ENCODE results near the gene PCK2. TPM values are rescaled to one million over a fixed set of nuclear protein-coding genes. Genes with fewer than 3 reads are reported as not detected.

PCK2 gene
- total and polyA plus RNA-seq, 2 of the 13 experiments (the other 11 are each of a cell fraction or from before 2014, with no cell fraction given) = 129 to 272 TPM

DNA sequence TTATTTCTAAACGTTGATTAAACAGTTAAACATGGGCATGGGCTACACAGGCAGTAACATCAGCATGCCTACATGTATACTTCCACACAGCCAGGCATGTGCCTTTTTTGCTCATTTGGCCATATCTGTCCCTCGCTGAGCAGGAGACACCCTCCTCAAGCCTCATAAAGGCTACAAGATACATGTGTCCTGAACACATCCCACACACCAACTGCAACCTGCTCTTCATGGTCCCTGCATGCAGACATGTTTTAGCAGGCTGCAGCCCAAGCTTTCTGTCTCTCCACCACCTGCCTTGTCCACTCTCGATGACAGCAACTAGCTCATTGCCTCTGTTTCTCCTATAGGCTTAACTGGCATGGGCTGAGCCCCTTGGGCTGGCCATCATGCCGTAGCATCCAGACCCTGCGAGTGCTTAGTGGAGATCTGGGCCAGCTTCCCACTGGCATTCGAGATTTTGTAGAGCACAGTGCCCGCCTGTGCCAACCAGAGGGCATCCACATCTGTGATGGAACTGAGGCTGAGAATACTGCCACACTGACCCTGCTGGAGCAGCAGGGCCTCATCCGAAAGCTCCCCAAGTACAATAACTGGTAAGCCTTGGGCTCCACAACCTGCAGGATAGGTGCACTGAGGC, 2.6 kb downstream of the PCK2 start (continued):
- TF ChIP-seq ARNT2 (CRISPR knock-in tag; IDR thresholded peaks at IDR 0.05; ENCODE audit: low read depth) (no peak), HDAC1 (CRISPR knock-in tag; IDR thresholded peaks at IDR 0.05) (no peak), MXI1 (IDR thresholded peaks at IDR 0.05; ENCODE audit: borderline replicate concordance, low read depth, low read length) (no peak), ZNF432 (CRISPR knock-in tag; IDR thresholded peaks at IDR 0.05; ENCODE audit: borderline replicate concordance) (no peak), SRSF4 (IDR thresholded peaks at IDR 0.05; ENCODE audit: low read depth, low read length, poor library complexity, severe bottlenecking) (no peak), HDAC2 (CRISPR knock-in tag; IDR thresholded peaks at IDR 0.05) (no peak; the same call in 1 of the 2 replicates), ZNF543 (CRISPR knock-in tag; IDR thresholded peaks at IDR 0.05) (no peak), SRY (CRISPR knock-in tag; IDR thresholded peaks at IDR 0.05) (no peak), CENPX (CRISPR knock-in tag; IDR thresholded peaks at IDR 0.05) (no peak), ZNF230 (CRISPR knock-in tag; IDR thresholded peaks at IDR 0.05) (0 out of 2 replicates have a peak, but pooled peaks have one; percentile 37), ZNF773 (CRISPR knock-in tag; IDR thresholded peaks at IDR 0.05; ENCODE audit: borderline replicate concordance) (no peak; the same call in 1 of the 2 replicates), ZNF225 (CRISPR knock-in tag; IDR thresholded peaks at IDR 0.05) (peak; percentile 95; the same call in 1 of the 2 replicates), PTBP1 (IDR thresholded peaks at IDR 0.05; ENCODE audit: low read depth, low read length, poor library complexity, severe bottlenecking) (no peak), ZNF660 (CRISPR knock-in tag; IDR thresholded peaks at IDR 0.05; ENCODE audit: borderline replicate concordance, low read depth) (no peak), ZNF766 (CRISPR knock-in tag; IDR thresholded peaks at IDR 0.05; ENCODE audit: borderline replicate concordance) (no peak)
- TF ChIP-seq, protein P1, sequence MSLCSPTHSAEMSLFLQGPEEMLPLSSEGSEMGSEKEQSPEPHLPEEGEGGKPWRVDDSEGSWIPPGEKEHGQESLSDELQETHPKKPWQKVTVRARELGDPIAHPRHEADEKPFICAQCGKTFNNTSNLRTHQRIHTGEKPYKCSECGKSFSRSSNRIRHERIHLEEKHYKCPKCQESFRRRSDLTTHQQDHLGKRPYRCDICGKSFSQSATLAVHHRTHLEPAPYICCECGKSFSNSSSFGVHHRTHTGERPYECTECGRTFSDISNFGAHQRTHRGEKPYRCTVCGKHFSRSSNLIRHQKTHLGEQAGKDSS (CRISPR knock-in tag; IDR thresholded peaks at IDR 0.05; ENCODE audit: borderline replicate concordance, low read depth) = no peak
- TF ChIP-seq, protein P2, sequence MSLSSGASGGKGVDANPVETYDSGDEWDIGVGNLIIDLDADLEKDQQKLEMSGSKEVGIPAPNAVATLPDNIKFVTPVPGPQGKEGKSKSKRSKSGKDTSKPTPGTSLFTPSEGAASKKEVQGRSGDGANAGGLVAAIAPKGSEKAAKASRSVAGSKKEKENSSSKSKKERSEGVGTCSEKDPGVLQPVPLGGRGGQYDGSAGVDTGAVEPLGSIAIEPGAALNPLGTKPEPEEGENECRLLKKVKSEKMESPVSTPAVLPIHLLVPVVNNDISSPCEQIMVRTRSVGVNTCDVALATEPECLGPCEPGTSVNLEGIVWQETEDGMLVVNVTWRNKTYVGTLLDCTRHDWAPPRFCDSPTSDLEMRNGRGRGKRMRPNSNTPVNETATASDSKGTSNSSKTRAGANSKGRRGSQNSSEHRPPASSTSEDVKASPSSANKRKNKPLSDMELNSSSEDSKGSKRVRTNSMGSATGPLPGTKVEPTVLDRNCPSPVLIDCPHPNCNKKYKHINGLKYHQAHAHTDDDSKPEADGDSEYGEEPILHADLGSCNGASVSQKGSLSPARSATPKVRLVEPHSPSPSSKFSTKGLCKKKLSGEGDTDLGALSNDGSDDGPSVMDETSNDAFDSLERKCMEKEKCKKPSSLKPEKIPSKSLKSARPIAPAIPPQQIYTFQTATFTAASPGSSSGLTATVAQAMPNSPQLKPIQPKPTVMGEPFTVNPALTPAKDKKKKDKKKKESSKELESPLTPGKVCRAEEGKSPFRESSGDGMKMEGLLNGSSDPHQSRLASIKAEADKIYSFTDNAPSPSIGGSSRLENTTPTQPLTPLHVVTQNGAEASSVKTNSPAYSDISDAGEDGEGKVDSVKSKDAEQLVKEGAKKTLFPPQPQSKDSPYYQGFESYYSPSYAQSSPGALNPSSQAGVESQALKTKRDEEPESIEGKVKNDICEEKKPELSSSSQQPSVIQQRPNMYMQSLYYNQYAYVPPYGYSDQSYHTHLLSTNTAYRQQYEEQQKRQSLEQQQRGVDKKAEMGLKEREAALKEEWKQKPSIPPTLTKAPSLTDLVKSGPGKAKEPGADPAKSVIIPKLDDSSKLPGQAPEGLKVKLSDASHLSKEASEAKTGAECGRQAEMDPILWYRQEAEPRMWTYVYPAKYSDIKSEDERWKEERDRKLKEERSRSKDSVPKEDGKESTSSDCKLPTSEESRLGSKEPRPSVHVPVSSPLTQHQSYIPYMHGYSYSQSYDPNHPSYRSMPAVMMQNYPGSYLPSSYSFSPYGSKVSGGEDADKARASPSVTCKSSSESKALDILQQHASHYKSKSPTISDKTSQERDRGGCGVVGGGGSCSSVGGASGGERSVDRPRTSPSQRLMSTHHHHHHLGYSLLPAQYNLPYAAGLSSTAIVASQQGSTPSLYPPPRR (CRISPR knock-in tag; IDR thresholded peaks at IDR 0.05; ENCODE audit: borderline replicate concordance) = no peak
- TF ChIP-seq, protein P3, sequence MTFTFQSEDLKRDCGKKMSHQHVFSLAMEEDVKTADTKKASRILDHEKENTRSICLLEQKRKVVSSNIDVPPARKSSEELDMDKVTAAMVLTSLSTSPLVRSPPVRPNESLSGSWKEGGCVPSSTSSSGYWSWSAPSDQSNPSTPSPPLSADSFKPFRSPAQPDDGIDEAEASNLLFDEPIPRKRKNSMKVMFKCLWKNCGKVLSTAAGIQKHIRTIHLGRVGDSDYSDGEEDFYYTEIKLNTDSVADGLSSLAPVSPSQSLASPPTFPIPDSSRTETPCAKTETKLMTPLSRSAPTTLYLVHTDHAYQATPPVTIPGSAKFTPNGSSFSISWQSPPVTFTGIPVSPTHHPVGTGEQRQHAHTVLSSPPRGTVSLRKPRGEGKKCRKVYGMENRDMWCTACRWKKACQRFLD (CRISPR knock-in tag; IDR thresholded peaks at IDR 0.05; ENCODE audit: borderline replicate concordance) = no peak; the same call in 1 of the 2 replicates
- TF ChIP-seq, protein P4, sequence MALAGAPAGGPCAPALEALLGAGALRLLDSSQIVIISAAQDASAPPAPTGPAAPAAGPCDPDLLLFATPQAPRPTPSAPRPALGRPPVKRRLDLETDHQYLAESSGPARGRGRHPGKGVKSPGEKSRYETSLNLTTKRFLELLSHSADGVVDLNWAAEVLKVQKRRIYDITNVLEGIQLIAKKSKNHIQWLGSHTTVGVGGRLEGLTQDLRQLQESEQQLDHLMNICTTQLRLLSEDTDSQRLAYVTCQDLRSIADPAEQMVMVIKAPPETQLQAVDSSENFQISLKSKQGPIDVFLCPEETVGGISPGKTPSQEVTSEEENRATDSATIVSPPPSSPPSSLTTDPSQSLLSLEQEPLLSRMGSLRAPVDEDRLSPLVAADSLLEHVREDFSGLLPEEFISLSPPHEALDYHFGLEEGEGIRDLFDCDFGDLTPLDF (CRISPR knock-in tag; IDR thresholded peaks at IDR 0.05) = no peak
- TF ChIP-seq, protein P5, sequence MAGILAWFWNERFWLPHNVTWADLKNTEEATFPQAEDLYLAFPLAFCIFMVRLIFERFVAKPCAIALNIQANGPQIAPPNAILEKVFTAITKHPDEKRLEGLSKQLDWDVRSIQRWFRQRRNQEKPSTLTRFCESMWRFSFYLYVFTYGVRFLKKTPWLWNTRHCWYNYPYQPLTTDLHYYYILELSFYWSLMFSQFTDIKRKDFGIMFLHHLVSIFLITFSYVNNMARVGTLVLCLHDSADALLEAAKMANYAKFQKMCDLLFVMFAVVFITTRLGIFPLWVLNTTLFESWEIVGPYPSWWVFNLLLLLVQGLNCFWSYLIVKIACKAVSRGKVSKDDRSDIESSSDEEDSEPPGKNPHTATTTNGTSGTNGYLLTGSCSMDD (CRISPR knock-in tag; IDR thresholded peaks at IDR 0.05) = no peak
